Stimulated activated CD4-positive, alpha-beta T cell treated with anti-CD3 and anti-CD28 coated beads, Interleukin-1b, Interleukin-23, amount 100 ng/mL, for 48 hours (primary cell): ENCODE measurements around the gene PTPRA.

Source experiments
- DNase-seq: peaks from one replicate; pipeline ENCODE4 v3.0.0-alpha.2; 2020

The PTPRA gene

GRCh38 chr20:2851086-2851485 is 22.2 kb upstream of the PTPRA start:
- no peak for DNase-seq

- DNase-seq, result no peak
These were observed 14.7 kb upstream of the PTPRA start for GRCh38 chr20:2858591-2858990.

- DNase-seq, result no peak
These were observed 13.8 kb upstream of the PTPRA start for GRCh38 chr20:2859330-2860121.

GRCh38 chr20:2864626-2865025 is 8.7 kb upstream of the PTPRA start:
- DNase-seq, result no peak

- DNase-seq, result no peak
These were observed 8.2 kb upstream of the PTPRA start for GRCh38 chr20:2865101-2865500.

- DNase-seq, result peak; percentile 62
These were observed 7.7 kb upstream of the PTPRA start for GRCh38 chr20:2865630-2866029.

- DNase-seq, result no peak
These were observed 7.0 kb upstream of the PTPRA start for GRCh38 chr20:2866236-2866635.

GRCh38 chr20:2867081-2867864 is 6.0 kb upstream of the PTPRA start:
- DNase-seq, result no peak

- DNase-seq, result no peak
These were observed 3.9 kb upstream of the PTPRA start for GRCh38 chr20:2869381-2869780.

GRCh38 chr20:2871111-2871465 is 2.2 kb upstream of the PTPRA start:
- no peak for DNase-seq

- no peak for DNase-seq
These were observed 1.4 kb upstream of the PTPRA start for GRCh38 chr20:2871661-2872458.

- peak; percentile 81 for DNase-seq
These were observed 747 bp upstream of the PTPRA start for GRCh38 chr20:2872459-2873009.

GRCh38 chr20:2873747-2874041 is 413 bp downstream of the PTPRA start:
- peak; percentile 56 for DNase-seq

GRCh38 chr20:2874456-2874855 is 1.2 kb downstream of the PTPRA start:
- DNase-seq, result no peak

GRCh38 chr20:2875690-2876203 is 2.5 kb downstream of the PTPRA start:
- DNase-seq, result no peak

GRCh38 chr20:2878515-2878914 is 5.2 kb downstream of the PTPRA start:
- no peak for DNase-seq

- DNase-seq, result no peak
These were observed 5.9 kb downstream of the PTPRA start for GRCh38 chr20:2879146-2879545.

GRCh38 chr20:2880650-2881049 is 7.4 kb downstream of the PTPRA start:
- DNase-seq, result no peak

- no peak for DNase-seq
These were observed 10.7 kb downstream of the PTPRA start for GRCh38 chr20:2883726-2884637.

- DNase-seq, result no peak
These were observed 14.4 kb downstream of the PTPRA start for GRCh38 chr20:2887715-2888114.

- DNase-seq, result no peak
These were observed 15.1 kb downstream of the PTPRA start for GRCh38 chr20:2888224-2888955.
